ENCODE data around the gene NDUFA3.

The NDUFA3 gene

DNA sequence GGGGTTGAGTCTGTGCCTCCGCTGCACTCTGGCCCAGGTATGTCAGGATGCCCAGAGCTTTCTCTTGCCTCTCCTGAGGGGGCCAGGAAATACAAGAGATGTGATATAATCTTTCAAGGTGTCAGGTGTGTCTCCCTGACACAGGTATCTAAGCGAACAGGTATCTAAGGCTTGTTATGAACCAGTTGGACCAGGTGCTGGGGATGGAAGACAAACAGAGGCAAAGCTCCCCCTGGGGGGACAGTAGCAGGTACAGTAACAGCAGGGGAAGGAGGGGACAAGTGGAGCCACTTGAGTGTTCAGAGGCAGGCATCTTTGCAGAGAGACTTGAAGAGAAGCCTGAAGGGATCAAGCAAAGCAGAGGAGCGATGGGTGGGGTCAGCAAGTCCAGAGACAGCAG is 54.3 kb downstream of the NDUFA3 start:
- no peak overlapping the region for H3K4me3 ChIP-seq (ENCODE audit: low read depth, low read length)
- TF ChIP-seq CTCF (IDR thresholded peaks at IDR 0.05), result no peak
- no peak overlapping the region for H3K9ac ChIP-seq
- H3K27ac ChIP-seq, result no peak overlapping the region
- no peaks in the 10 kb centered on the region for H3K27me3 ChIP-seq (ENCODE audit: control insufficient read depth, insufficient read depth, low read length)
- no peaks in the 10 kb centered on the region for H3K9me3 ChIP-seq (ENCODE audit: control insufficient read depth, low read length)
- no peak overlapping the region for H3K4me2 ChIP-seq (ENCODE audit: low read length)
- H3K36me3 ChIP-seq (ENCODE audit: control insufficient read depth, insufficient read depth, low read length), result no peaks in the 10 kb centered on the region
- H3K79me2 ChIP-seq, result peaks cover 3% of the 10 kb centered on the region
- H2AFZ ChIP-seq, result no peak overlapping the region
- H3K4me1 ChIP-seq, result peaks cover 13% of the 10 kb centered on the region

All from parathyroid adenoma (tissue), 2 donors.